Mesothelial cell of epicardium (in vitro differentiated cells): ENCODE results near the gene SLC3A2. TPM values are rescaled to one million over a fixed set of nuclear protein-coding genes. Genes with fewer than 3 reads are reported as not detected.

Experiments
- DNase-seq, 2 experiments: peaks; one replicate each; pipeline ENCODE4 v3.0.0; 2021; ENCODE audit warnings: low spot score in 2 of 2; ENCODE audit not compliant: unreplicated experiment in 2 of 2
- H3K27ac Mint-ChIP-seq: 2 replicates; pipeline ENCODE4 v1.8.0; 2021; ENCODE audit warnings: mixed read lengths
- H3K27me3 Mint-ChIP-seq: 2 replicates; pipeline ENCODE4 v1.8.0; 2021; ENCODE audit warnings: low read depth, mixed read lengths
- H3K36me3 Mint-ChIP-seq: 2 replicates; pipeline ENCODE4 v1.8.0; 2021; ENCODE audit warnings: mixed read lengths
- H3K4me1 Mint-ChIP-seq: 2 replicates; pipeline ENCODE4 v1.8.0; 2021; ENCODE audit warnings: mixed read lengths
- H3K4me3 Mint-ChIP-seq: 2 replicates; pipeline ENCODE4 v1.8.0; 2021; ENCODE audit warnings: mild to moderate bottlenecking, moderate library complexity, mixed read lengths
- H3K9me3 Mint-ChIP-seq: 2 replicates; pipeline ENCODE4 v1.8.0; 2021; ENCODE audit warnings: mixed read lengths
- CTCF ChIP-seq: fragments of 200-600 bp; sonication (generic); IDR thresholded peaks from one replicate; pipeline ENCODE4 v1.5.0; 2021; ENCODE audit warnings: antibody characterized with exemption; ENCODE audit not compliant: unreplicated experiment
- total RNA-seq: library from RNA; stranded (reverse); gene quantifications from 3 replicates; pipeline ENCODE4 v1.2.1, GENCODE V29; 2021

SLC3A2 gene
- total RNA-seq, 1 donor from 2014 or later = 208 TPM

GRCh38 chr11:62844154-62844553 is 36.5 kb upstream of the SLC3A2 start:
- no peak overlapping the region for H3K4me3 Mint-ChIP-seq
- no peak overlapping the region for H3K27ac Mint-ChIP-seq

GRCh38 chr11:62846177-62846576 is 34.5 kb upstream of the SLC3A2 start:
- H3K4me1 Mint-ChIP-seq = peaks cover 5% of the 10 kb centered on the region
- H3K4me3 Mint-ChIP-seq = no peak overlapping the region
- no peak overlapping the region for H3K27ac Mint-ChIP-seq
- H3K27me3 Mint-ChIP-seq = no peaks in the 10 kb centered on the region
- no peaks in the 10 kb centered on the region for H3K36me3 Mint-ChIP-seq
- no peaks in the 10 kb centered on the region for H3K9me3 Mint-ChIP-seq
- TF ChIP-seq CTCF = no peak
- no peak for DNase-seq

More at GRCh38 chr11:62844154-62844553, 36.5 kb upstream of the SLC3A2 start:
- peaks cover 12% of the 10 kb centered on the region for H3K4me1 Mint-ChIP-seq
- no peaks in the 10 kb centered on the region for H3K27me3 Mint-ChIP-seq
- TF ChIP-seq CTCF = no peak
- no peaks in the 10 kb centered on the region for H3K36me3 Mint-ChIP-seq
- no peaks in the 10 kb centered on the region for H3K9me3 Mint-ChIP-seq
- no peak for DNase-seq

GRCh38 chr11:62847767-62848314 is 32.9 kb upstream of the SLC3A2 start:
- no peak overlapping the region for H3K27ac Mint-ChIP-seq
- H3K4me1 Mint-ChIP-seq = peaks cover 14% of the 10 kb centered on the region
- H3K4me3 Mint-ChIP-seq = no peak overlapping the region
- no peak for TF ChIP-seq CTCF
- H3K27me3 Mint-ChIP-seq = no peaks in the 10 kb centered on the region
- no peak for DNase-seq
- no peaks in the 10 kb centered on the region for H3K9me3 Mint-ChIP-seq
- peaks cover 7% of the 10 kb centered on the region for H3K36me3 Mint-ChIP-seq

- peaks cover 24% of the 10 kb centered on the region for H3K36me3 Mint-ChIP-seq
- no peaks in the 10 kb centered on the region for H3K9me3 Mint-ChIP-seq
Measured at GRCh38 chr11:62850911-62851806, 29.5 kb upstream of the SLC3A2 start.

More at GRCh38 chr11:62850911-62851806, 29.5 kb upstream of the SLC3A2 start:
- H3K4me3 Mint-ChIP-seq = no peak overlapping the region
- H3K27me3 Mint-ChIP-seq = no peaks in the 10 kb centered on the region
- DNase-seq = no peak
- peaks cover 36% of the 10 kb centered on the region for H3K4me1 Mint-ChIP-seq
- H3K27ac Mint-ChIP-seq = peak overlapping the region; percentile 66
- no peak for TF ChIP-seq CTCF
